K562 (cell line): ENCODE results near the gene ZACN. TPM values are rescaled to one million over a fixed set of nuclear protein-coding genes. Genes with fewer than 3 reads are reported as not detected.

Experiments used
- ATF7 ChIP-seq: fragments of 450-650 bp; IDR thresholded peaks from 2 replicates; pipeline ENCODE4 v1.7.1; 2014; ENCODE audit warnings: mild to moderate bottlenecking, moderate library complexity
- CC2D1A ChIP-seq: fragments of 450-650 bp; IDR thresholded peaks from 2 replicates; pipeline ENCODE4 v1.6.1; 2017; ENCODE audit warnings: mild to moderate bottlenecking
- HEY1 ChIP-seq: fragments of 250-450 bp; sonication (Bioruptor Pico); IDR thresholded peaks from 2 replicates; pipeline ENCODE4 v1.5.0; 2020; ENCODE audit warnings: mild to moderate bottlenecking, moderate library complexity, borderline replicate concordance
- HLTF ChIP-seq: fragments of 450-650 bp; IDR thresholded peaks from 2 replicates; pipeline ENCODE4 v1.6.1; 2016
- HNRNPK ChIP-seq: fragments of 200-400 bp; formaldehyde crosslinking; IDR thresholded peaks from one replicate; pipeline ENCODE4 v1.6.1; 2018; ENCODE audit warnings: mild to moderate bottlenecking, low read depth, low read length; ENCODE audit not compliant: poor library complexity, severe bottlenecking
- KDM5B ChIP-seq: fragments of 200-600 bp; sonication (generic); IDR thresholded peaks from 2 replicates; pipeline ENCODE4 v1.6.1; 2012; ENCODE audit warnings: low read depth, mild to moderate bottlenecking, moderate library complexity, low read length, control low read depth, inconsistent platforms; ENCODE audit not compliant: insufficient replicate concordance
- OTX1 ChIP-seq: fragments of 450-650 bp; formaldehyde crosslinking; IDR thresholded peaks from 2 replicates; pipeline ENCODE4 v1.4.0; 2022; ENCODE audit warnings: mild to moderate bottlenecking
- POU5F1 ChIP-seq: fragments of 150-350 bp; IDR thresholded peaks from 2 replicates; pipeline ENCODE4 v1.6.1; 2014; ENCODE audit warnings: borderline replicate concordance, low read length, low read depth, mild to moderate bottlenecking; ENCODE audit not compliant: partially characterized antibody
- SMARCB1 ChIP-seq: IDR thresholded peaks from 2 replicates; pipeline ENCODE4 v1.6.1; 2011; ENCODE audit warnings: improper control_type of control experiment, low read depth; ENCODE audit not compliant: insufficient read length
- XRCC5 ChIP-seq: fragments of 200-400 bp; formaldehyde crosslinking; IDR thresholded peaks from 2 replicates; pipeline ENCODE4 v1.6.1; 2017; ENCODE audit warnings: low read depth, mild to moderate bottlenecking, low read length
- ZFX ChIP-seq: sonication (generic); formaldehyde crosslinking; IDR thresholded peaks from 2 replicates; pipeline ENCODE4 v1.8.0; 2022; ENCODE audit warnings: mild to moderate bottlenecking, missing genetic modification reagents, moderate library complexity
- ZNF274 ChIP-seq: IDR thresholded peaks from 2 replicates; pipeline ENCODE4 v1.6.1; 2011; ENCODE audit warnings: low read depth, mild to moderate bottlenecking, low read length, moderate library complexity, borderline replicate concordance
- ZNF668 ChIP-seq: fragments of 250-450 bp; sonication (Bioruptor Pico); IDR thresholded peaks from 2 replicates; pipeline ENCODE4 v1.8.0; 2022; ENCODE audit warnings: mild to moderate bottlenecking, inconsistent platforms
- polyA plus RNA-seq, 8 experiments: library from polyadenylated mRNA; depleted of rRNA in 4 of 8; stranded (reverse) in 5 of 8; unstranded in 3 of 8; fragments of >200 nt; fragmentation: Nextera tagmentation in 2 of 8; fragmentation: Illumina TruSeq in 1 of 8; extraction: Ambion mirVana in 2 of 8; extraction: Trizol in 1 of 8; gene quantifications; 2 replicates each; pipeline versions ENCODE4 v1.2.1 to v1.2.3, GENCODE V29; 2011 to 2014; ENCODE audit warnings: inconsistent platforms in 1 of 8, missing spikeins in 1 of 8
- total RNA-seq, 7 experiments: library from RNA; depleted of rRNA in 6 of 7; stranded (reverse); fragments of >200 nt in 6 of 7; fragmentation: Illumina TruSeq in 2 of 7; extraction: Trizol in 2 of 7; gene quantifications; 2 replicates each; pipeline versions ENCODE4 v1.2.1 to v1.2.3, GENCODE V29; 2011 to 2021; ENCODE audit warnings: low replicate concordance in 1 of 7
- TF ChIP-seq, protein P1 (sequence below), 2 experiments: IDR thresholded peaks; 2 replicates each; pipeline ENCODE4 v1.6.1; 2011; ENCODE audit warnings: borderline replicate concordance in 1 of 2, control low read depth in 1 of 2, low read depth in 1 of 2, low read length in 1 of 2, mild to moderate bottlenecking in 1 of 2, mixed read lengths in 1 of 2, moderate library complexity in 1 of 2; ENCODE audit not compliant: insufficient read depth in 1 of 2, insufficient read length in 1 of 2, poor library complexity in 1 of 2, severe bottlenecking in 1 of 2; ENCODE audit errors: extremely low read depth in 1 of 2
- TF ChIP-seq, protein P2 (sequence below): sonication (generic); formaldehyde crosslinking; IDR thresholded peaks from 2 replicates; pipeline ENCODE4 v1.8.0; 2023; ENCODE audit warnings: mild to moderate bottlenecking, missing genetic modification reagents
- TF ChIP-seq, protein P3 (sequence below): sonication (generic); formaldehyde crosslinking; IDR thresholded peaks from 2 replicates; pipeline ENCODE4 v1.8.1; 2022; ENCODE audit warnings: missing genetic modification reagents
- TF ChIP-seq, protein P4 (sequence below), 2 experiments: fragments of 150-350 bp in 1 of 2; IDR thresholded peaks; 2 replicates each; pipeline ENCODE4 v1.6.1; 2012 to 2016; ENCODE audit warnings: low read depth in 2 of 2, low read length in 2 of 2, mild to moderate bottlenecking in 1 of 2, moderate library complexity in 1 of 2

The ZACN gene
- total and polyA plus RNA-seq, 9 of the 15 experiments (the other 6 are each of a cell fraction or from before 2014, with no cell fraction given), result 0.07 TPM; not detected in 8

DNA sequence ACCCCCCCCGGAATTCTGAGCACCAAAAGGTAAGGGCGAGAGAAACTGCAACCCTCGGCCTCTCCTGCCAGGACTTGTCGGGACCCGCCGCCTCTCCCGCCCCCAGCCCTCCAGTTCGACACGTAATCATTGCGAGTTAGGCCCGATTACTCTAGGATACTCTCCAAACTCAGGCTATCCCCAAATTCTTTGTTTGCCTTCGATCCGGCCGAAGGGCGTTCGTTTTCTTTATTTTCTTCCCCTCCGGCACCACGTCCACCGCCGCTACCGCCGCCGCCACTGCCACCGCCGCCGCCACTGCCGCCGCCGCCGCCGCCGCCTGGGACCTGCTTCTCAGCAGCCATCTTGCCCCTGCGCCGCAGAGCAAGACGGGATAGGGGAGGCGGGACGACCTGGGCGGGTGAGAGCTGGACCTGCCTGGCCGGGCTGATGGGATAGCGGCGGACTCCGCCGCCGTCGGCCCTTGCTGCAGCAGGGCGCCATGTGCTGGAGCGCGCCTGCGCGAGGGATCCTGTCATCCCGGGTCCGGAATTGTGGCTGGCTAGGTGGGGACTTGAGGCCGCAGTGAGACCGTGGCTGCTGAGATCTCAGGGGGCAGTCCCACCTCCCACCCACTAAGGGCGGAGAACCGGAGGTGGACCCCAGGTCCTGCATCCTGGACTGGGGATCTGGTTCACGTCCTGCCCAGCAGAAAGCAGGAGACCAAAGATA is 6.7 kb upstream of the ZACN start, which contains the start of gene SRP68 (continued):
- TF ChIP-seq, protein P1, sequence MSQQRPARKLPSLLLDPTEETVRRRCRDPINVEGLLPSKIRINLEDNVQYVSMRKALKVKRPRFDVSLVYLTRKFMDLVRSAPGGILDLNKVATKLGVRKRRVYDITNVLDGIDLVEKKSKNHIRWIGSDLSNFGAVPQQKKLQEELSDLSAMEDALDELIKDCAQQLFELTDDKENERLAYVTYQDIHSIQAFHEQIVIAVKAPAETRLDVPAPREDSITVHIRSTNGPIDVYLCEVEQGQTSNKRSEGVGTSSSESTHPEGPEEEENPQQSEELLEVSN (IDR thresholded peaks at IDR 0.05; ENCODE audit: borderline replicate concordance in 1 of 2, extremely low read depth in 1 of 2, insufficient read depth in 1 of 2, insufficient read length in 1 of 2, low read depth in 1 of 2, low read length in 1 of 2, poor library complexity in 1 of 2, severe bottlenecking in 1 of 2), result peak; percentile 86 to 94
- TF ChIP-seq ZNF668 (CRISPR knock-in tag) (no peak), ZFX (CRISPR knock-in tag) (peak; percentile 97), CC2D1A (no peak), HLTF (no peak), KDM5B (peak; percentile 91), SMARCB1 (no peak), HEY1 (CRISPR knock-in tag) (no peak), OTX1 (CRISPR knock-in tag) (no peak), HNRNPK (no peak), POU5F1 (no peak), ZNF274 (no peak), XRCC5 (peak; percentile 40; the same call in 1 of the 2 replicates), ATF7 (peak; percentile 66; the same call in 1 of the 2 replicates)
- TF ChIP-seq, protein P2, sequence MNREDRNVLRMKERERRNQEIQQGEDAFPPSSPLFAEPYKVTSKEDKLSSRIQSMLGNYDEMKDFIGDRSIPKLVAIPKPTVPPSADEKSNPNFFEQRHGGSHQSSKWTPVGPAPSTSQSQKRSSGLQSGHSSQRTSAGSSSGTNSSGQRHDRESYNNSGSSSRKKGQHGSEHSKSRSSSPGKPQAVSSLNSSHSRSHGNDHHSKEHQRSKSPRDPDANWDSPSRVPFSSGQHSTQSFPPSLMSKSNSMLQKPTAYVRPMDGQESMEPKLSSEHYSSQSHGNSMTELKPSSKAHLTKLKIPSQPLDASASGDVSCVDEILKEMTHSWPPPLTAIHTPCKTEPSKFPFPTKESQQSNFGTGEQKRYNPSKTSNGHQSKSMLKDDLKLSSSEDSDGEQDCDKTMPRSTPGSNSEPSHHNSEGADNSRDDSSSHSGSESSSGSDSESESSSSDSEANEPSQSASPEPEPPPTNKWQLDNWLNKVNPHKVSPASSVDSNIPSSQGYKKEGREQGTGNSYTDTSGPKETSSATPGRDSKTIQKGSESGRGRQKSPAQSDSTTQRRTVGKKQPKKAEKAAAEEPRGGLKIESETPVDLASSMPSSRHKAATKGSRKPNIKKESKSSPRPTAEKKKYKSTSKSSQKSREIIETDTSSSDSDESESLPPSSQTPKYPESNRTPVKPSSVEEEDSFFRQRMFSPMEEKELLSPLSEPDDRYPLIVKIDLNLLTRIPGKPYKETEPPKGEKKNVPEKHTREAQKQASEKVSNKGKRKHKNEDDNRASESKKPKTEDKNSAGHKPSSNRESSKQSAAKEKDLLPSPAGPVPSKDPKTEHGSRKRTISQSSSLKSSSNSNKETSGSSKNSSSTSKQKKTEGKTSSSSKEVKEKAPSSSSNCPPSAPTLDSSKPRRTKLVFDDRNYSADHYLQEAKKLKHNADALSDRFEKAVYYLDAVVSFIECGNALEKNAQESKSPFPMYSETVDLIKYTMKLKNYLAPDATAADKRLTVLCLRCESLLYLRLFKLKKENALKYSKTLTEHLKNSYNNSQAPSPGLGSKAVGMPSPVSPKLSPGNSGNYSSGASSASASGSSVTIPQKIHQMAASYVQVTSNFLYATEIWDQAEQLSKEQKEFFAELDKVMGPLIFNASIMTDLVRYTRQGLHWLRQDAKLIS, result peak; percentile 95; the same call in 1 of the 2 replicates
- TF ChIP-seq, protein P3, sequence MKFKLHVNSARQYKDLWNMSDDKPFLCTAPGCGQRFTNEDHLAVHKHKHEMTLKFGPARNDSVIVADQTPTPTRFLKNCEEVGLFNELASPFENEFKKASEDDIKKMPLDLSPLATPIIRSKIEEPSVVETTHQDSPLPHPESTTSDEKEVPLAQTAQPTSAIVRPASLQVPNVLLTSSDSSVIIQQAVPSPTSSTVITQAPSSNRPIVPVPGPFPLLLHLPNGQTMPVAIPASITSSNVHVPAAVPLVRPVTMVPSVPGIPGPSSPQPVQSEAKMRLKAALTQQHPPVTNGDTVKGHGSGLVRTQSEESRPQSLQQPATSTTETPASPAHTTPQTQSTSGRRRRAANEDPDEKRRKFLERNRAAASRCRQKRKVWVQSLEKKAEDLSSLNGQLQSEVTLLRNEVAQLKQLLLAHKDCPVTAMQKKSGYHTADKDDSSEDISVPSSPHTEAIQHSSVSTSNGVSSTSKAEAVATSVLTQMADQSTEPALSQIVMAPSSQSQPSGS (CRISPR knock-in tag), result no peak; the same call in 1 of the 2 replicates
- TF ChIP-seq, protein P4, sequence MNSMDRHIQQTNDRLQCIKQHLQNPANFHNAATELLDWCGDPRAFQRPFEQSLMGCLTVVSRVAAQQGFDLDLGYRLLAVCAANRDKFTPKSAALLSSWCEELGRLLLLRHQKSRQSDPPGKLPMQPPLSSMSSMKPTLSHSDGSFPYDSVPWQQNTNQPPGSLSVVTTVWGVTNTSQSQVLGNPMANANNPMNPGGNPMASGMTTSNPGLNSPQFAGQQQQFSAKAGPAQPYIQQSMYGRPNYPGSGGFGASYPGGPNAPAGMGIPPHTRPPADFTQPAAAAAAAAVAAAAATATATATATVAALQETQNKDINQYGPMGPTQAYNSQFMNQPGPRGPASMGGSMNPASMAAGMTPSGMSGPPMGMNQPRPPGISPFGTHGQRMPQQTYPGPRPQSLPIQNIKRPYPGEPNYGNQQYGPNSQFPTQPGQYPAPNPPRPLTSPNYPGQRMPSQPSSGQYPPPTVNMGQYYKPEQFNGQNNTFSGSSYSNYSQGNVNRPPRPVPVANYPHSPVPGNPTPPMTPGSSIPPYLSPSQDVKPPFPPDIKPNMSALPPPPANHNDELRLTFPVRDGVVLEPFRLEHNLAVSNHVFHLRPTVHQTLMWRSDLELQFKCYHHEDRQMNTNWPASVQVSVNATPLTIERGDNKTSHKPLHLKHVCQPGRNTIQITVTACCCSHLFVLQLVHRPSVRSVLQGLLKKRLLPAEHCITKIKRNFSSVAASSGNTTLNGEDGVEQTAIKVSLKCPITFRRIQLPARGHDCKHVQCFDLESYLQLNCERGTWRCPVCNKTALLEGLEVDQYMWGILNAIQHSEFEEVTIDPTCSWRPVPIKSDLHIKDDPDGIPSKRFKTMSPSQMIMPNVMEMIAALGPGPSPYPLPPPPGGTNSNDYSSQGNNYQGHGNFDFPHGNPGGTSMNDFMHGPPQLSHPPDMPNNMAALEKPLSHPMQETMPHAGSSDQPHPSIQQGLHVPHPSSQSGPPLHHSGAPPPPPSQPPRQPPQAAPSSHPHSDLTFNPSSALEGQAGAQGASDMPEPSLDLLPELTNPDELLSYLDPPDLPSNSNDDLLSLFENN (IDR thresholded peaks at IDR 0.05; ENCODE audit: low read depth in 2 of 2, low read length in 2 of 2), result peak in 1 of 2 experiments; percentile 53; a peak in 2 of 4 replicates
